ENCODE data around the gene PAFAH1B2. TPM values are rescaled to one million over a fixed set of nuclear protein-coding genes. Genes with fewer than 3 reads are reported as not detected.

Gene PAFAH1B2
- polyA plus RNA-seq, 1 experiment = 48.8 TPM

- ChIA-PET POLR2A (interaction anchor here (0.6 to 2.8 kb wide), 8 partner anchors 36 to 346 kb away, joined by 3 to 18 read pairs (median 6); partner anchors contain the start of genes SIDT2 and TAGLN), CTCF (interaction anchor here (1.1 to 2.9 kb wide), 2 partner anchors 84 to 352 kb away, joined by 4 to 14 read pairs; partner anchors contain the start of gene APOA5)
- TF ChIP-seq CTCF (IDR thresholded peaks at IDR 0.05; ENCODE audit: low read depth, low read length) = no peak
- no peaks in the 10 kb centered on the region for H3K27me3 ChIP-seq (ENCODE audit: control insufficient read depth, insufficient read depth, low read length)
- H3K27ac ChIP-seq (ENCODE audit: low read depth, low read length) = peak overlapping the region; percentile 80
- H3K4me3 ChIP-seq (ENCODE audit: low read depth, low read length) = peak overlapping the region; percentile 95
- no peaks in the 10 kb centered on the region for H3K9me3 ChIP-seq (ENCODE audit: control insufficient read depth, insufficient read depth, low read length)
- no peak for DNase-seq (ENCODE audit: low read depth, low spot score)
Measured at GRCh38 chr11:117143390-117143789, 697 bp upstream of the PAFAH1B2 start.

- peak overlapping the region; percentile 95 for H3K4me3 ChIP-seq (ENCODE audit: low read depth, low read length)
- H3K27ac ChIP-seq (ENCODE audit: low read depth, low read length) = peak overlapping the region; percentile 82
- H3K9me3 ChIP-seq (ENCODE audit: control insufficient read depth, insufficient read depth, low read length) = no peaks in the 10 kb centered on the region
- CTCF ChIA-PET = interaction anchor here (1.0 to 2.9 kb wide), 7 partner anchors 34 to 354 kb away, joined by 3 to 14 read pairs (median 4); partner anchors contain the start of genes APOA5 and SIDT2
- H3K27me3 ChIP-seq (ENCODE audit: control insufficient read depth, insufficient read depth, low read length) = no peaks in the 10 kb centered on the region
- DNase-seq (ENCODE audit: low read depth, low spot score) = peak; percentile 56
- no peak for TF ChIP-seq CTCF (IDR thresholded peaks at IDR 0.05; ENCODE audit: low read depth, low read length)
- POLR2A ChIA-PET = interaction anchor here (0.6 to 2.8 kb wide), 11 partner anchors 16 to 357 kb away, joined by 3 to 18 read pairs (median 4); partner anchors contain the start of genes SIDT2, TAGLN and ZPR1
Measured at GRCh38 chr11:117144477-117145392, 648 bp downstream of the PAFAH1B2 start.

- peak; percentile 36 for TF ChIP-seq CTCF (IDR thresholded peaks at IDR 0.05; ENCODE audit: low read depth, low read length)
- H3K27ac ChIP-seq (ENCODE audit: low read depth, low read length) = peak overlapping the region; percentile 82
- H3K4me3 ChIP-seq (ENCODE audit: low read depth, low read length) = peak overlapping the region; percentile 95
- H3K27me3 ChIP-seq (ENCODE audit: control insufficient read depth, insufficient read depth, low read length) = no peaks in the 10 kb centered on the region
- no peaks in the 10 kb centered on the region for H3K9me3 ChIP-seq (ENCODE audit: control insufficient read depth, insufficient read depth, low read length)
- ChIA-PET CTCF (interaction anchor here (0.7 to 2.9 kb wide), 7 partner anchors 33 to 358 kb away, joined by 3 to 14 read pairs (median 3); partner anchors contain the start of genes APOA5 and SIDT2), POLR2A (interaction anchor here (0.7 to 2.8 kb wide), 4 partner anchors 16 to 34 kb away, joined by 3 to 18 read pairs (median 6); partner anchors contain the start of gene SIDT2)
- DNase-seq (ENCODE audit: low read depth, low spot score) = no peak
Measured at GRCh38 chr11:117145393-117145761, 1.3 kb downstream of the PAFAH1B2 start.

GRCh38 chr11:117146521-117146920 lies 2.4 kb downstream of the PAFAH1B2 start:
- Histone ChIP-seq H3K9me3 (ENCODE audit: control insufficient read depth, insufficient read depth, low read length) (no peaks in the 10 kb centered on the region), H3K4me3 (ENCODE audit: low read depth, low read length) (no peak overlapping the region; the same call in 1 of the 2 replicates), H3K27ac (ENCODE audit: low read depth, low read length) (no peak overlapping the region), H3K27me3 (ENCODE audit: control insufficient read depth, insufficient read depth, low read length) (no peaks in the 10 kb centered on the region)
- CTCF ChIA-PET = interaction anchor here (0.7 to 1.5 kb wide), 4 partner anchors 14 to 266 kb away, joined by 3 to 9 read pairs (median 3); no protein-coding TSS in a partner anchor
- POLR2A ChIA-PET = interaction anchor here (0.7 to 1.2 kb wide), 5 partner anchors 13 to 80 kb away, joined by 3 to 7 read pairs (median 4); no protein-coding TSS in a partner anchor
- DNase-seq (ENCODE audit: low read depth, low spot score) = no peak
- no peak for TF ChIP-seq CTCF (IDR thresholded peaks at IDR 0.05; ENCODE audit: low read depth, low read length)

All from AG04450 (cell line).